GM21423 (cell line): ENCODE measurements around the gene FGA.

Source experiments
- ATAC-seq: cut with Tn5 transposase; IDR thresholded peaks from one replicate; pipeline ENCODE4 v1.9.1; 2021; ENCODE audit warnings: mild to moderate bottlenecking, moderate library complexity; ENCODE audit not compliant: unreplicated experiment

Gene FGA

GRCh38 chr4:154590329-154591006, at the start of gene FGA:
FGA (minus strand) TSS chr4:154590742; CDS start chr4:154590687, 55 bp downstream.
- ATAC-seq, result no peak

- ATAC-seq, result peak; percentile 54
Measured at GRCh38 chr4:154634058-154634457, 43.5 kb upstream of the FGA start.

- ATAC-seq, result no peak
Measured at GRCh38 chr4:154631828-154632227, 41.3 kb upstream of the FGA start.

GRCh38 chr4:154630324-154630723, 39.8 kb upstream of the FGA start:
- ATAC-seq, result no peak

DNA sequence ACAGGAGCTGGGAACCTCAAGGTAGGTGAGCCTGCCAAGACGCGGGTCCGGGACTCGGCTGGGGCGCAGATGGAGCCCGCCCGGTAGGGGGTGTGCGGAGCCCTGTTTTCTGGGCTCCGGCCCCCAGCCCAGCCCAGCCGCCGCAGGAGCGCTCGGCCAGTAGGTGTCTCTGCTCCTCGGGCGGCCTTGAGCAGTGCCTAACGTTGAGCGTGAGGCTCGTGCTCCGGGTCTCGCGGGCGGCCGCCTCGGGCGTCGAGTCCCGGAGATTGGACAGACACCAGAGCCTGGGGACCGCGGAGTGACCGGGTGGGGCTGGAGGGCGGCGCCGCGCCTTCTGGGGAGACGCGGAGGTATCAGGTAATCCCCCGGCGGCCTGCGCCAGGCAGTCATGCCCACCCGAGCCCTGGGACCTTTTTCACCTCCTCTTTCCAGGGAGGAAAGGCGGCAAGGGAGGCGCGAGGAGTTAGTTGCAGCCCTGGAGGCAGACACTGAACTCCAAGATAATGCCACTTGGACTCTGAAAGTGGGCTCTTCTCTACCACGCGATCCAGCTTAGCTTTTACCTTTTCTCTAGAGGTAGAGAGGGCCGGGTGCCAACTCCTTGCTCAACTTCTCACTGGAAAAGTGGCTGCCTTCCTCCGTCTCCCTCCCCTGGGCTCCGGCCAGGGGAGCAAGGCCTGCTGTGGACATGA, 36.4 kb upstream of the FGA start:
- ATAC-seq, result peak; percentile 98

GRCh38 chr4:154625971-154626370, 35.4 kb upstream of the FGA start:
- ATAC-seq, result no peak

- ATAC-seq, result no peak
Measured at GRCh38 chr4:154623995-154624394, 33.5 kb upstream of the FGA start.

DNA sequence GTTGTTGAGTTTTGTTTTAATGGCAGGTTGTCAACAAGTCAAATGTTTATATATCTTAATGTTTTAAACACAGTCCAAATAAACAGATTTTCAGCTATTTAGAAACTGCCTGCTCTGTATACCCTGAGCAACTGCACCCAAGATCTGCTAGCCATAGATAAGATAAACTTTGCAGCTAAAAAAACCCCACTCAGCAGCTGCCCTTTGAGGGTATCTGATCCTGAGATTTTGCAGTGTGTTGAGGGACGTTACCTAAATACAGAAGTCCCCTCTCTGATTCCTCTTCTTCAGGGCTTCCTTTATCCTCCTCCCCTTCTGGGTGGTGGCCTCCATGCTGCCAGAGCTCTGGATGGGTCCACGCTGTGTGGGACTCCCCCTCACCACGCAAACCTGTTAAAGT, 32.9 kb upstream of the FGA start:
- ATAC-seq, result no peak

GRCh38 chr4:154622598-154622997, 32.1 kb upstream of the FGA start:
- ATAC-seq, result peak; percentile 36

GRCh38 chr4:154620111-154620510, 29.6 kb upstream of the FGA start:
- ATAC-seq, result no peak

DNA sequence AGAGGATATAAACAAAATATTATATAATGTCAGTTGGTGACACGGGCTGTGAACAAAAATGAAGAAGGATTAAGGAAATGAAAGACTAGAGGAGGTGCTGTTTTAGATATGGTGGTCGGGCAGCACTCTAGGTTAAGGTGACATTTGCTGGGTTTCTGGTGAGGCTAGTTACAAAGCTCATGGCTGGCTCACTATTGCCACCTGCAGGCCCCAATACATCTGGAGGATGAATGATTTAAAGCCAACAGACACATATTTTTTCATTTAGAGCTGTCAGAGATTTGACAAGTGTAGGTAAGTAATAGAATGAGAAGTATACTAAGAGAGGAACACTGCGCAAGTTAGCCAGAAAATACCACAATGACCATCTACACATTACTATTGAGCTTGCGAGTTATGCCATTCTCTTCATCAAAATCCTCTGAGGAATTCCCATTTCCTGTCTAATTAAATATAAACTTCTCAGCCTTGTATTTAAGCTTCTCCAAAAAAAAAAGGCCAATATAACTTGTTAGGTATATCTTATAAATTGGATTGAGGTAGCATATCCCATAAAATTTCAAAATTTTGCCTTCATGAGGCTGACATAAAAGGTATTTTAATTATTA, 28.3 kb upstream of the FGA start:
- peak; percentile 60 for ATAC-seq

- ATAC-seq, result no peak
Measured at GRCh38 chr4:154617820-154618317, 27.3 kb upstream of the FGA start.

DNA sequence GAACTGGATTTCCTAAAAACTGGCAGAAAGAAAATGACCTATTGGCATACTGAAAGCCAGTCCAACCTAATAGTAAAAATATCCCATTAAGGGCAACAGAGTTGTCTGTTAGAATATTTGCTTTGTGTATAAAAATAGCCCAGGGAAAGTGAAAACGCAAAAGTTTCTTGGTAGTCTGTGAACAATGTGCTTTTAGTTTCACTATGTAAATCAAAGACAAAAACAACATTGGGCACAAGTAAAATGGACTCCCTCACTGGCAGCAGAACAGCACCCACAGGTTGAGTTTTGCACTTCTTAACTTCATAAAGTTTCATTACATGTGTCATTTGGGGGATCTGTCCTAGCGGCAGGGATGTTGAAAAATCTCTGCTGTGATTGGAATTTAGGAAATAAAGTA, 26.2 kb upstream of the FGA start:
- peak; percentile 96 for ATAC-seq

DNA sequence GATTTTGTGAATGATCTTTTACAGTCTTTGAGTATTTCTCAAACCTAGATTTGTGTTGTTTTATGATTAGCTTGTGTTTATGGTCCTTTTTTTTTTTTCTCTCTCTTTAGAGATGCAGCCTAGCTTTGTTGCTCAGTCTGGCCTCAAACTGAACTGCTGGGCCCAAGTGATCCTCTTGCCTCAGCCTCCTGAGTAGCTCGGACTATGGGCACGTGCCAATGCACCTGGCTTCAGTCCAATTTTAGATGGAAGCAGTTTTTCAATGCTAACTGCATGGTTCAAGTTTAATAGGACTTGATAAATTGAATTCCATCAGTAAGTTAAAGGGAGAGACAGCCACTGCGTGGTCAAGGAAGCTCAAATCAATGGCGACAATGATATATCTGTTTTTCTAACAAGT, 25.7 kb upstream of the FGA start:
- ATAC-seq, result no peak

GRCh38 chr4:154615211-154615610, 24.7 kb upstream of the FGA start:
- no peak for ATAC-seq

DNA sequence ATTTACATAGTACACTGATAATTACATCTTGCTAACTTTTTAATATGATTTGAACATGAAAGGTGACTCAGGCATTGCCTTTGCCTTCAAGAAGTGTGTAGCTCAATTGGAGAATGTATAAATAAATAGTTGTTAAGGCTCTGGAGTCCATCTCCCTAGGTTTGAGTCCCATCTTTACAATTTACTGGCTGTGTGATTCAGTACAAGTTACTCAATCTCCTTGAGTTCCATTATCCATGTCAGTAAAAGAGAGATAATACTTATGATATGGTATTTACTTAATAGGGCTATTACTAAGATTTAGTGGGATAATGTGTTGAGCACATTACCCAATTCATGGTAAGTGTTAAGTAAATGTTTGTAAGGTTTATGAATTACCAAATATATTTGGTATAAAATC, 23.8 kb upstream of the FGA start:
- no peak for ATAC-seq

DNA sequence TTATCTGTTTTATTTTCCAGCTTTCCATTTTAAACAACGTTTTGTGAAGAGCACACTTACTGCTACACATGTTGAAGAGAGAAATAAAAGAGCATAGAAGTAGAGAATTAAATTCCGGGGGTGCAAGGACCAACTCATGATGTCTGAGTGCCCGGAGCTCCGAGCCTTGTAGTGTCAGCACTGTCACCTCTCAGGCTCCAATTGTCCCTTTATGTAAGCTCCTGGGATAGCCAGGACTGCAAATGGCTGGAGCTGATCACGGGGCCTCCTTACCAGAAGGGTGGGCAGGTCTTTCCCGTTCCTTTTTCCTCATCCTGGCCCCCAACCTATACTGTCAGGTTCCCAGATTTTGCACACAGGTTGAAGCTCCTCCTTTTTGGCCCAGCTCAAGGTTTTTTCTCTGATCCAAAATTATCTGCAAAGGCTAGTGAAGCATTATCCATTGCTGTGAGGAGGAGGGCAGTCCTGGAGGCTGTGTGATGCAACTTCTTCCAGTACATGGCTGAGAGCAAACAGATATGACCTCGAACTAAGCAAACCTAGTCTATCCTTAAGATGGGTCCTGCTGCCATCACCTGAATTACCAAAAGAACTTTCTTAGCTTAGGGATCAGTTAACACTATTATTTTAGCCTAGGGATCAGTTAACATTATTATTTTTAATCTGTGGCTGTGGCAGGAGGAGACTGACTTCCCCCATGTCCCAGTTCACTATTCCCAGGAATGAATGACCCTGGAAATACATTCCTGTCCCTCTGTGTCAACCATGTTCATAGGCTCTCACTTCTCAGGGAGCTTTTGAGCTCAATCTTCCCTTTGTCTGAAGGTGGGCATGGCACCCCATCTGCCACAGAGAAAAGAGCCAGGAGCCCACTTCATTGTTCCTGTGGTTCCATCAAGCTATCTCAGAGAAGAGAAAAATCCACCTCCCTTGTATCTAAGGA, 22.2 kb upstream of the FGA start, which contains the start of gene FGG:
FGG (minus strand) TSS at position 185 of the 943 bp plus-strand sequence; CDS start at position 138, 47 bp downstream.
- no peak for ATAC-seq

GRCh38 chr4:154611833-154612232, 21.3 kb upstream of the FGA start:
- no peak for ATAC-seq

GRCh38 chr4:154610582-154610981, 20.0 kb upstream of the FGA start:
- no peak for ATAC-seq

- no peak for ATAC-seq
Measured at GRCh38 chr4:154609532-154609931, 19.0 kb upstream of the FGA start.
